Endothelial cell of hepatic sinusoid (primary cell): ENCODE data around the gene GTF2F2.

Source experiments
- in situ Hi-C: cut with HindIII; loops from 2 replicates; pipeline ENCODE4 v1.10.0; 2017; ENCODE audit warnings: low sequenced_read_pairs

Gene GTF2F2

GRCh38 chr13:45331123-45331619, 210.9 kb downstream of the GTF2F2 start:
- in situ Hi-C loops = no loop called here

- in situ Hi-C loops = no loop called here
Measured at GRCh38 chr13:45331692-45332035, 211.4 kb downstream of the GTF2F2 start.

- in situ Hi-C loops = no loop called here
Measured at GRCh38 chr13:45332036-45332830, 211.9 kb downstream of the GTF2F2 start.

- in situ Hi-C loops = no loop called here
Measured at GRCh38 chr13:45332831-45333219, 212.5 kb downstream of the GTF2F2 start.

- in situ Hi-C loops = no loop called here
Measured at GRCh38 chr13:45333251-45333976, 213.1 kb downstream of the GTF2F2 start.
